KMS-11 (cell line): ENCODE data around the gene LRRC27.

Experiments used
- H2AFZ ChIP-seq: fragments of 200-600 bp; sonication (generic); 2 replicates; pipeline ENCODE4 v1.6.1; 2016; ENCODE audit warnings: antibody characterized with exemption, mixed run types, low read depth
- H3K27ac ChIP-seq: fragments of 200-600 bp; sonication (generic); 2 replicates; pipeline ENCODE4 v1.6.1; 2016; ENCODE audit warnings: mild to moderate bottlenecking, mixed run types
- H3K27me3 ChIP-seq: fragments of 200-600 bp; sonication (generic); 2 replicates; pipeline ENCODE4 v1.6.1; 2017; ENCODE audit warnings: mild to moderate bottlenecking, low read depth, mixed run types, moderate library complexity; ENCODE audit not compliant: insufficient read depth
- H3K36me3 ChIP-seq: fragments of 200-600 bp; sonication (generic); 2 replicates; pipeline ENCODE4 v1.6.1; 2017; ENCODE audit warnings: mild to moderate bottlenecking, mixed run types; ENCODE audit not compliant: insufficient read depth
- H3K4me1 ChIP-seq: fragments of 200-600 bp; sonication (generic); 2 replicates; pipeline ENCODE4 v1.6.1; 2016; ENCODE audit warnings: mild to moderate bottlenecking, low read depth, mixed run types; ENCODE audit not compliant: poor library complexity, severe bottlenecking
- H3K4me2 ChIP-seq: fragments of 200-600 bp; sonication (generic); 2 replicates; pipeline ENCODE4 v1.7.0; 2016; ENCODE audit warnings: mild to moderate bottlenecking, mixed run types
- H3K4me3 ChIP-seq: fragments of 200-600 bp; sonication (generic); IDR thresholded peaks from 2 replicates; pipeline ENCODE4 v1.6.1; 2017; ENCODE audit warnings: low read depth, low read length, mixed read lengths; ENCODE audit not compliant: insufficient read depth
- H3K79me2 ChIP-seq: fragments of 200-600 bp; sonication (generic); 2 replicates; pipeline ENCODE4 v1.6.1; 2016; ENCODE audit warnings: low read depth, mixed run types; ENCODE audit not compliant: insufficient read depth
- H3K9ac ChIP-seq: fragments of 200-600 bp; sonication (generic); 2 replicates; pipeline ENCODE4 v1.6.1; 2016; ENCODE audit warnings: mild to moderate bottlenecking, mixed run types
- H4K20me1 ChIP-seq: fragments of 200-600 bp; sonication (generic); 2 replicates; pipeline ENCODE4 v1.6.1; 2016; ENCODE audit warnings: mild to moderate bottlenecking, mixed run types; ENCODE audit not compliant: insufficient read depth
- TF ChIP-seq, protein P1 (sequence below): fragments of 200-600 bp; sonication (generic); conservative IDR thresholded peaks from 2 replicates; pipeline ENCODE4 v1.6.1; 2017; ENCODE audit warnings: low read depth, mild to moderate bottlenecking, antibody characterized with exemption, low read length, moderate library complexity, mixed read lengths

Gene LRRC27

DNA sequence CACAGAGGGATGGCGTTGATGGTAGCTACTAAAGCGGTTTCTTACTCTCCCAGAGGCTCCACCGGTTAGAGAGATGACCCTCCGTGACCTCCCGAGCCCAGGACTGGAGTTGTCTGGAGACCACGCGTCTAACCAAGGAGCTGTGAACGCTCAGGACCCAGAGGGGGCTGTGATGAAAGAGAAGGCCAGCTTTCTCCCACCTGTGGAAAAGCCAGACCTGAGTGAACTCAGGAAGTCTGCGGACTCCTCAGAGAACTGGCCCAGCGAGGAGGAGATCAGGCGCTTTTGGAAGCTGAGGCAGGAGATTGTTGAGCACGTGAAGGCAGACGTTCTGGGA lies 15.9 kb downstream of the LRRC27 start:
- no peak overlapping the region for H3K27ac ChIP-seq
- H3K9ac ChIP-seq: no peak overlapping the region
- no peaks in the 10 kb centered on the region for H4K20me1 ChIP-seq
- H3K36me3 ChIP-seq: no peaks in the 10 kb centered on the region
- H3K4me3 ChIP-seq: no peak overlapping the region
- H3K4me2 ChIP-seq: no peak overlapping the region
- H2AFZ ChIP-seq: no peak overlapping the region
- TF ChIP-seq, protein P1, sequence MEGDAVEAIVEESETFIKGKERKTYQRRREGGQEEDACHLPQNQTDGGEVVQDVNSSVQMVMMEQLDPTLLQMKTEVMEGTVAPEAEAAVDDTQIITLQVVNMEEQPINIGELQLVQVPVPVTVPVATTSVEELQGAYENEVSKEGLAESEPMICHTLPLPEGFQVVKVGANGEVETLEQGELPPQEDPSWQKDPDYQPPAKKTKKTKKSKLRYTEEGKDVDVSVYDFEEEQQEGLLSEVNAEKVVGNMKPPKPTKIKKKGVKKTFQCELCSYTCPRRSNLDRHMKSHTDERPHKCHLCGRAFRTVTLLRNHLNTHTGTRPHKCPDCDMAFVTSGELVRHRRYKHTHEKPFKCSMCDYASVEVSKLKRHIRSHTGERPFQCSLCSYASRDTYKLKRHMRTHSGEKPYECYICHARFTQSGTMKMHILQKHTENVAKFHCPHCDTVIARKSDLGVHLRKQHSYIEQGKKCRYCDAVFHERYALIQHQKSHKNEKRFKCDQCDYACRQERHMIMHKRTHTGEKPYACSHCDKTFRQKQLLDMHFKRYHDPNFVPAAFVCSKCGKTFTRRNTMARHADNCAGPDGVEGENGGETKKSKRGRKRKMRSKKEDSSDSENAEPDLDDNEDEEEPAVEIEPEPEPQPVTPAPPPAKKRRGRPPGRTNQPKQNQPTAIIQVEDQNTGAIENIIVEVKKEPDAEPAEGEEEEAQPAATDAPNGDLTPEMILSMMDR: no peak
- no peaks in the 10 kb centered on the region for H3K27me3 ChIP-seq
- H3K79me2 ChIP-seq: no peaks in the 10 kb centered on the region
- H3K4me1 ChIP-seq: no peaks in the 10 kb centered on the region

DNA sequence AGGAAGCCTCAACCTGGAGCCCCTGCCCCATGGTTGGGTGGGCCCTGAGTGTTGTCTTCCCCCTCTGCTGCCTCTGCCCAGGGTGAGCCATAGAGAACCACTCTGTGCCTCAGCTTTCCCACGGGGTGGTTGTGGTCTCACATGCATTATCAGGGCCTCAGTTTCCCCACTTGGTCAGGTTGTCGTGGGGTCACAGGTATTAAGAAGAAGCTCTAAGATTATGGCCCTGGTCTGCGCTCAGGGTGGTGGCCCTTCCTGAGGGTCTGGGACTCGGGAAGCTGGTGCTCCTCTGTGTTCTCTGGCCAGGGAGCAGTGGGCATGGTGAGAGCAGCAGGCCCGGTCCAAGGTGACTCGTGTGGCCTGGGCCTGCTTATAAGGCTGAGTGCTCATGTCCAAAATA lies 17.8 kb downstream of the LRRC27 start:
- H3K36me3 ChIP-seq: no peaks in the 10 kb centered on the region
- peaks cover 5% of the 10 kb centered on the region; the same call in 1 of the 2 replicates for H3K27me3 ChIP-seq
- no peaks in the 10 kb centered on the region for H3K79me2 ChIP-seq
- no peaks in the 10 kb centered on the region for H4K20me1 ChIP-seq
- H2AFZ ChIP-seq: no peak overlapping the region
- TF ChIP-seq, protein P1: no peak
- H3K4me2 ChIP-seq: no peak overlapping the region
- no peak overlapping the region for H3K9ac ChIP-seq
- H3K4me1 ChIP-seq: no peaks in the 10 kb centered on the region
- H3K4me3 ChIP-seq: no peak overlapping the region
- H3K27ac ChIP-seq: no peak overlapping the region

DNA sequence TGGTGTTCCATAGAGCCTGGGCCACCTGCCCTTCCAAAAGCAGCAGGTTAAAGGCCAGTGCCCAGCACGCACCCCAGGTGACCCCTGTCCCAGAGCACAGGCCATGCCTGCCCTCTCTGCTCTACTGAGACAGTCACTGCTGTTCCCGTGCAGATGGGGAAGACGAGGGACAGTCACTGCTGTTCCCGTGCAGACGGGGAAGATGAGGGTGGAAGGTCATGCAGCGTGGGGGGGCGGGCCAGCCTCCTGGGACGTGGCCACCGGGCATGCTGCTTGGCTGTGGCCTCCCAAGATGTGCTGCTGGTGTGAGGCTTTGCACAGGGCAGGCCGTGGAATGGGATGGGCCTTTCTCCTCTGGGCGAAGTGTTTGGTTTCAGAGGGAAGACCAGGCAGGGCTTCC lies 18.4 kb downstream of the LRRC27 start:
- H3K36me3 ChIP-seq: no peaks in the 10 kb centered on the region
- TF ChIP-seq, protein P1: no peak
- no peaks in the 10 kb centered on the region for H4K20me1 ChIP-seq
- peaks cover 9% of the 10 kb centered on the region; the same call in 1 of the 2 replicates for H3K27me3 ChIP-seq
- no peak overlapping the region for H3K9ac ChIP-seq
- no peak overlapping the region for H3K27ac ChIP-seq
- no peak overlapping the region for H3K4me3 ChIP-seq
- H3K4me2 ChIP-seq: no peak overlapping the region
- H3K79me2 ChIP-seq: no peaks in the 10 kb centered on the region
- H2AFZ ChIP-seq: no peak overlapping the region
- H3K4me1 ChIP-seq: no peaks in the 10 kb centered on the region

DNA sequence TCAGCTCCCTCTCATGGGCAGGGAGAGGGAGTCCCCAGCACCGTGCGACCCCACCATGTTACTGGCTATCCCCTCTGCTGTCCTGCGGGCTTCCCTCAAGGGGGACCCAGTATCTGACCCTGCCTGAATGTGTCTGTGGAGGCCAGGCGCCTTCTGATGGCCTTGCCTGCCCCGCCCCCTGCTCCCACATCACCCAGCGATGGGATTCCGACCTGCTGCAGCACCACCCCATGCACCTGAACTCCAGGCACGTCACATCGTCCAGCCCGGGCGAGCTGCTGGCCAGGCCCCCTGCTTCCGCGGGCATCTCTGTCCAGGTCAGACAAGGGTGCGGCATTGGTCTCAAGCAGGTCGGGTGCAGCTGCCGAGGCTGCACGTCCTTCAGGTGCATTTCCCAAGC lies 19.0 kb downstream of the LRRC27 start:
- Histone ChIP-seq H4K20me1 (no peaks in the 10 kb centered on the region), H3K4me3 (no peak overlapping the region), H3K79me2 (no peaks in the 10 kb centered on the region), H3K9ac (no peak overlapping the region), H3K4me2 (no peak overlapping the region), H3K36me3 (no peaks in the 10 kb centered on the region), H3K27ac (no peak overlapping the region), H3K27me3 (peaks cover 14% of the 10 kb centered on the region; the same call in 1 of the 2 replicates), H2AFZ (no peak overlapping the region), H3K4me1 (no peaks in the 10 kb centered on the region)
- TF ChIP-seq, protein P1: no peak
